T-cell (primary cell): Measurements from ENCODE around the gene APOL6. TPM values are rescaled to one million over a fixed set of nuclear protein-coding genes. Genes with fewer than 3 reads are reported as not detected.

Experiments
- ATAC-seq, 4 experiments: fragments of 200-7000 bp in 3 of 4; fragments of 150-1000 bp in 1 of 4; cut with Tn5 transposase; replicated peaks in 1 of 4; 1 replicate in 3 of 4; 2 replicates in 1 of 4; pipeline ENCODE4 v1.10.0; 2021; ENCODE audit warnings: moderate library complexity in 3 of 4, mild to moderate bottlenecking in 2 of 4, moderate number of reproducible peaks in 1 of 4
- CTCF ChIA-PET, 2 donors: fragments of 300-600 bp; sonication (Branson Sonifier 250); formaldehyde crosslinking; loops; one replicate each; lab custom pipeline; 2022; ENCODE audit warnings: antibody characterized with exemption in 2 of 2; lab: Charles Lee
- POLR2A ChIA-PET, 2 donors: fragments of 300-600 bp; sonication (Branson Sonifier 250); formaldehyde crosslinking; loops; one replicate each; lab custom pipeline; 2022; ENCODE audit warnings: antibody characterized with exemption in 2 of 2; lab: Charles Lee
- DNase-seq, 35 experiments: peaks; one replicate each; pipeline versions ENCODE4 v3.0.0 to v3.0.0-alpha.2; 2013 to 2023
- H3K27ac ChIP-seq: one replicate; pipeline ENCODE4 v1.5.1; 2013; ENCODE audit warnings: low read length
- H3K27me3 ChIP-seq, 2 experiments: replicated peaks in 1 of 2; 1 replicate in 1 of 2; 2 replicates in 1 of 2; pipeline versions ENCODE4 v1.6.1 to v1.7.0; 2013; ENCODE audit warnings: low read length in 1 of 2, mixed read lengths in 1 of 2; ENCODE audit not compliant: control insufficient read depth in 2 of 2, insufficient read depth in 2 of 2; ENCODE audit errors: extremely low read depth in 1 of 2
- H3K36me3 ChIP-seq, 2 donors: 1 replicate in 1 of 2; 2 replicates in 1 of 2; pipeline versions ENCODE4 v1.6.1 to v1.7.0; 2013; ENCODE audit warnings: low read length in 1 of 2; ENCODE audit not compliant: control insufficient read depth in 2 of 2, insufficient read depth in 1 of 2; ENCODE audit errors: extremely low read depth in 1 of 2
- H3K4me1 ChIP-seq, 2 experiments: 1 replicate in 1 of 2; 2 replicates in 1 of 2; pipeline versions ENCODE4 v1.6.1 to v1.7.0; 2013; ENCODE audit warnings: low read length in 2 of 2, mixed read lengths in 1 of 2; ENCODE audit not compliant: insufficient read depth in 2 of 2, control insufficient read depth in 1 of 2; ENCODE audit errors: extremely low read depth in 1 of 2
- H3K4me3 ChIP-seq, 2 donors: 1 replicate in 1 of 2; 2 replicates in 1 of 2; pipeline versions ENCODE4 v1.5.1 to v1.7.0; 2013; ENCODE audit warnings: mild to moderate bottlenecking in 2 of 2, low read length in 1 of 2, moderate library complexity in 1 of 2; ENCODE audit not compliant: control insufficient read depth in 1 of 2; ENCODE audit errors: extremely low read depth in 1 of 2
- H3K9me3 ChIP-seq: 2 replicates; pipeline ENCODE4 v1.7.0; 2013
- H3K27ac Mint-ChIP-seq, 2 donors: one replicate each; pipeline ENCODE4 v1.8.0; 2020 to 2021; ENCODE audit warnings: mild to moderate bottlenecking in 2 of 2, mixed read lengths in 2 of 2
- H3K27me3 Mint-ChIP-seq, 2 donors: one replicate each; pipeline ENCODE4 v1.8.0; 2021 to 2022; ENCODE audit warnings: mixed read lengths in 2 of 2
- H3K36me3 Mint-ChIP-seq: one replicate; pipeline ENCODE4 v1.8.0; 2021; ENCODE audit warnings: mixed read lengths
- H3K4me1 Mint-ChIP-seq, 3 donors: one replicate each; pipeline ENCODE4 v1.8.0; 2020 to 2022; ENCODE audit warnings: mixed read lengths in 3 of 3, mild to moderate bottlenecking in 1 of 3
- H3K4me3 Mint-ChIP-seq, 3 donors: one replicate each; pipeline ENCODE4 v1.8.0; 2020 to 2022; ENCODE audit warnings: mild to moderate bottlenecking in 3 of 3, mixed read lengths in 3 of 3, moderate library complexity in 3 of 3
- H3K9me3 Mint-ChIP-seq, 3 donors: one replicate each; pipeline ENCODE4 v1.8.0; 2020 to 2022; ENCODE audit warnings: mixed read lengths in 3 of 3
- WGBS: methylation state at CpG from one replicate; pipeline ENCODE4 v1.1.5; 2013; ENCODE audit warnings: missing lambda C conversion rate; ENCODE audit not compliant: insufficient coverage; 5-methylcytosine and 5-hydroxymethylcytosine counted together
- total RNA-seq, 35 experiments: library from RNA in 6 of 35; stranded (reverse) in 6 of 35; fragments of 120-200 nt in 1 of 35; gene quantifications; one replicate each; pipeline versions ENCODE4 v1.2.1 to v1.2.4 and lab custom pipeline; 2013 to 2026

The APOL6 gene
- total RNA-seq, 5 donors from 2014 or later (not counting 1 experiment from before 2014, with no cell fraction given), result 47.5 to 55.7 (median 52.3) TPM

GRCh38 chr22:35638001-35638400, 10.2 kb upstream of the APOL6 start:
- DNase-seq (no peak), ATAC-seq (no peak)
- no peaks in the 10 kb centered on the region for H3K9me3 Mint-ChIP-seq
- no peak overlapping the region for H3K27ac Mint-ChIP-seq
- no peaks in the 10 kb centered on the region for H3K4me1 ChIP-seq
- H3K27ac ChIP-seq, result no peak overlapping the region
- POLR2A ChIA-PET, result no interaction called here
- peaks cover 0 to 2% of the 10 kb centered on the region in 2 experiments for H3K27me3 ChIP-seq
- no peak overlapping the region for H3K4me3 Mint-ChIP-seq
- H3K36me3 ChIP-seq, result no peaks in the 10 kb centered on the region
- no peaks in the 10 kb centered on the region for H3K9me3 ChIP-seq
- H3K36me3 Mint-ChIP-seq, result no peaks in the 10 kb centered on the region
- CTCF ChIA-PET, result interaction anchor here in 1 of 2 donors (0.6 kb wide), 1 partner anchor 158 kb away, joined by 7 read pairs; no protein-coding TSS in a partner anchor
- H3K4me1 Mint-ChIP-seq, result peaks cover 12 to 15% (median 14%) of the 10 kb centered on the region in 3 donors
- H3K27me3 Mint-ChIP-seq, result peaks cover 0 to 5% of the 10 kb centered on the region in 2 donors
- H3K4me3 ChIP-seq, result no peak overlapping the region
- 85% methylated on average over 2 of the region's 5 CpGs for WGBS

- no peaks in the 10 kb centered on the region for H3K4me1 ChIP-seq
- peaks cover 0 to 2% of the 10 kb centered on the region in 2 experiments for H3K27me3 ChIP-seq
- ChIA-PET CTCF (interaction anchor here in 1 of 2 donors (0.6 kb wide), 1 partner anchor 157 kb away, joined by 7 read pairs; no protein-coding TSS in a partner anchor), POLR2A (no interaction called here)
- no peak overlapping the region for H3K27ac ChIP-seq
- H3K9me3 ChIP-seq, result no peaks in the 10 kb centered on the region
- DNase-seq (no peak), ATAC-seq (no peak)
- no peak overlapping the region for H3K27ac Mint-ChIP-seq
- peaks cover 8 to 11% (median 10%) of the 10 kb centered on the region in 3 donors for H3K4me1 Mint-ChIP-seq
- H3K4me3 Mint-ChIP-seq, result no peak overlapping the region
- no peaks in the 10 kb centered on the region for H3K36me3 Mint-ChIP-seq
- H3K4me3 ChIP-seq, result no peak overlapping the region
- H3K36me3 ChIP-seq, result no peaks in the 10 kb centered on the region
- WGBS, result 89% methylated on average over 11 of the region's 13 CpGs
- H3K9me3 Mint-ChIP-seq, result no peaks in the 10 kb centered on the region
- peaks cover 0 to 5% of the 10 kb centered on the region in 2 donors for H3K27me3 Mint-ChIP-seq
Measured at GRCh38 chr22:35638410-35638809, 9.8 kb upstream of the APOL6 start.

- Mint-ChIP-seq H3K27me3 (peaks cover 0 to 5% of the 10 kb centered on the region in 2 donors), H3K9me3 (no peaks in the 10 kb centered on the region), H3K36me3 (no peaks in the 10 kb centered on the region), H3K4me3 (no peak overlapping the region), H3K27ac (no peak overlapping the region), H3K4me1 (peaks cover 0 to 2% (median 2%) of the 10 kb centered on the region in 3 donors)
- ChIA-PET POLR2A (no interaction called here), CTCF (no interaction called here)
- ATAC-seq, result no peak
- Histone ChIP-seq H3K4me3 (no peak overlapping the region), H3K27ac (no peak overlapping the region), H3K27me3 (peaks cover 0 to 2% of the 10 kb centered on the region in 2 experiments), H3K4me1 (peaks cover 0 to 4% of the 10 kb centered on the region in 2 experiments), H3K9me3 (no peaks in the 10 kb centered on the region), H3K36me3 (no peaks in the 10 kb centered on the region)
- WGBS, result 92% methylated on average over 6 of the region's 7 CpGs
- DNase-seq, result no peak
Measured at GRCh38 chr22:35641494-35642120, 6.6 kb upstream of the APOL6 start.

GRCh38 chr22:35642305-35642741, 5.9 kb upstream of the APOL6 start:
- H3K4me3 Mint-ChIP-seq, result no peak overlapping the region
- no peak overlapping the region for H3K4me3 ChIP-seq
- WGBS, result no CpG with 5 or more reads among the region's 2 CpGs
- H3K27me3 Mint-ChIP-seq, result peaks cover 0 to 5% of the 10 kb centered on the region in 2 donors
- peaks cover 5 to 9% (median 9%) of the 10 kb centered on the region in 3 donors for H3K4me1 Mint-ChIP-seq
- no peaks in the 10 kb centered on the region for H3K9me3 ChIP-seq
- peaks cover 0 to 2% of the 10 kb centered on the region in 2 experiments for H3K27me3 ChIP-seq
- H3K9me3 Mint-ChIP-seq, result no peaks in the 10 kb centered on the region
- peaks cover 5 to 11% of the 10 kb centered on the region in 2 experiments for H3K4me1 ChIP-seq
- no peaks in the 10 kb centered on the region for H3K36me3 Mint-ChIP-seq
- no peak for DNase-seq
- no peaks in the 10 kb centered on the region for H3K36me3 ChIP-seq
- CTCF ChIA-PET, result no interaction called here
- POLR2A ChIA-PET, result no interaction called here
- no peak for ATAC-seq
- H3K27ac ChIP-seq, result no peak overlapping the region
- H3K27ac Mint-ChIP-seq, result no peak overlapping the region

GRCh38 chr22:35643991-35644390, 4.3 kb upstream of the APOL6 start:
- Histone ChIP-seq H3K27me3 (peaks cover 0 to 2% of the 10 kb centered on the region in 2 experiments), H3K4me1 (peaks cover 7 to 19% of the 10 kb centered on the region in 2 experiments), H3K36me3 (no peaks in the 10 kb centered on the region), H3K4me3 (no peak overlapping the region), H3K27ac (no peak overlapping the region), H3K9me3 (no peaks in the 10 kb centered on the region)
- Mint-ChIP-seq H3K36me3 (peaks cover 5% of the 10 kb centered on the region), H3K9me3 (no peaks in the 10 kb centered on the region), H3K4me3 (no peak overlapping the region), H3K4me1 (peaks cover 14 to 15% (median 15%) of the 10 kb centered on the region in 3 donors), H3K27me3 (no peaks in the 10 kb centered on the region), H3K27ac (peak overlapping the region in 1 of 2 donors; percentile 64)
- WGBS, result 100% methylated on average over 1 of the region's 1 CpG
- DNase-seq (no peak), ATAC-seq (no peak)
- ChIA-PET POLR2A (no interaction called here), CTCF (no interaction called here)

GRCh38 chr22:35645646-35646045, 2.6 kb upstream of the APOL6 start:
- Histone ChIP-seq H3K4me1 (peaks cover 13 to 30% of the 10 kb centered on the region in 2 experiments), H3K36me3 (no peaks in the 10 kb centered on the region), H3K27ac (no peak overlapping the region), H3K9me3 (no peaks in the 10 kb centered on the region), H3K4me3 (no peak overlapping the region), H3K27me3 (peaks cover 0 to 2% of the 10 kb centered on the region in 2 experiments)
- ATAC-seq (no peak), DNase-seq (no peak)
- Mint-ChIP-seq H3K27me3 (no peaks in the 10 kb centered on the region), H3K27ac (peak overlapping the region in 1 of 2 donors; percentile 100), H3K4me3 (no peak overlapping the region), H3K4me1 (peaks cover 28 to 30% (median 30%) of the 10 kb centered on the region in 3 donors), H3K9me3 (no peaks in the 10 kb centered on the region), H3K36me3 (peaks cover 11% of the 10 kb centered on the region)
- CTCF ChIA-PET, result no interaction called here
- POLR2A ChIA-PET, result interaction anchor here in 1 of 2 donors (0.7 kb wide), 1 partner anchor 150 kb away, joined by 3 read pairs; no protein-coding TSS in a partner anchor
- 100% methylated on average over 2 of the region's 4 CpGs for WGBS
